ENCODE measurements around the gene SHLD2. TPM values are rescaled to one million over a fixed set of nuclear protein-coding genes. Genes with fewer than 3 reads are reported as not detected.
"Not testable (repeated sequence)": the region's sequence is repeated elsewhere in the genome, so short reads cannot be mapped to it uniquely, and the experiment has no call there.

The SHLD2 gene
- total RNA-seq, 1 donor from 2014 or later, result 26.7 TPM

DNA sequence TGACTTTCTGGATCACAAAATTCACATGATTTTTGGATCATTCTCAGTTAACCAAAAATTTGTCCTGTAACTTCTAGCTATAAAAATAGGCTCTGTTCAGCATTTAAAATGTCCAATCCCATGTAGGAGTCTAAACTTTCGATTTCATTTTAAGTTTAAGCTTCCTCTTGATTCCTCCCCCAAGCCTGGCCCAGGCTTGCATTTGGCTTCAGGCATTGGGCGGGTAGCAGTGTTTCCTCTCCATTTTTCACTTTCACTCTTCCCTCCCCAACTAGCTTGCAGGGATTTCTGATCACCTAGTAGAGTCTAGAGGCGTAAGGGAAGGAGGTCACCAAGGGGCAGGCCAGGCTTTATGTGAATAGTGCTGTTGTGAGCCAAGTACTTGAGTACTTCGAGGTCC is 109.8 kb downstream of the SHLD2 start:
- peak; percentile 30 for ATAC-seq
- DNase-seq (ENCODE audit: low spot score), result not testable (repeated sequence)

- not testable (repeated sequence) for DNase-seq (ENCODE audit: low spot score)
Measured at GRCh38 chr10:87206922-87207321, 111.9 kb downstream of the SHLD2 start.

DNA sequence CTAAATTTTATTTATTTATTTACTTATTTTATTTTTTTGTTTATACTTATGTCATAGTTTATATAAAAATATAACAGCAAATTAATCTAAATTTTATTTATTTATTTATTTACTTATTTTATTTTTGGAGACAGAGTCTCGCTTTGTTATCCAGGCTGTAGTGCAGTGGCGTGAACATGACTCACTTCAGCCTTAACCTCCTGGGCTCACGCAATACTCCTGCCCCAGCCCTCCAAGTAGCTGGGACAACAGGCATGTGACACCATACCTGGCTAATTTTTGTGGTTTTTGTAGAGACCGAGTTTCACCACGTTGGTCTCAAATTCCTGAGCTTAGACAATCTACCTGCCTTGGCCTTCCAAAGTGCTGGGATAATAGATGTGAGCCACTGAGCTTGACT is 115.3 kb downstream of the SHLD2 start:
- ATAC-seq; DNase-seq (ENCODE audit: low spot score): not testable (repeated sequence)

More at GRCh38 chr10:87206922-87207321, 111.9 kb downstream of the SHLD2 start:
- ATAC-seq, result not testable (repeated sequence)

DNA sequence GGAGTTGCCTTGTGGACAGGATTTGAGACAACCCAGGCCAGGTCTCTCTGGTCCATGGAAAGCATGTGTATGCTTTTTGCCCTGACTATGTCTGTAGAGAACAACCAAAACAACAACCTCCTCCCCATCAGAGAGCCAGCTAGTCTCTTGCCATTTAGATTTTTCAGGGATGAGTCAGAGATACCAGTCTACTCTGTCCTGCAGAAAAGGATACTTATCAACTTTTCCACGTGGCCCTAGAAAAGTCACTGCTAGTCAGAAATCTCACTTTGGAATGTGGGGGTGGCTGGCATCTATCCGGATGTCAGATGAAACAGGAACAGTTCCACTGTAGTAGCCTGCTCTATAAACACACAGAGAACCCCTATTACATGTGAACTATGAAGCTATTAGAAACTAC is 116.8 kb downstream of the SHLD2 start:
- ATAC-seq, result not testable (repeated sequence)

DNA sequence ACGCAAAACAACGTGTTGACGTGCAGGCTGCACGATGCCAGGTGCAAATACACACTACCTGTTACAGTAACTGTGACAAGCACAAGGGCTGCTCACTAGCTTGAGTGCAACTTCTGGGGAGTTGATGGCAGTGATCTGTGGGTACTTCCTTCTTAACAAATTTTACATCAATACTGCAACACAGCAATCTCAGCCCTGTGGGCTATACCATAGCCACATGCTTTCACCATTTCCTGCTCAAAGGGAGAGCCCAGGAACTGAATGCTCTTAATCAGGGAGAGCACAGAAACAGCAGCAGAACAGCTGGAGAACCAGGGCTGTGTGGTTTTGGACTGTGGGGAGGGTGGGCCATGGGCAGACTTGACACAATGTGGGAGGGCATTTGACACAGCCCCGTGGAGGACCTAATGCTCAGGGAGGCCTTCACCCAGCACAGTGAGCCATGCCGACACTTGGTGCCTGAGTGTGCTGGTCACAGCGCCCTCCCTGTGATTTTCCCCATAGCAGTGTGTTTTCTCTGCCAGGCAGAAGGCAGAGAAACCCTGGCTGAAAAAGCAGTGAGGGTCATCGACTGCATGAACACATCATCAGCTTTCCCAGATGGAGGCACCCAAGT is 118.3 kb downstream of the SHLD2 start:
- not testable (repeated sequence) for DNase-seq (ENCODE audit: low spot score)
- ATAC-seq, result peak; percentile 12

More for the DNA sequence above, 116.8 kb downstream of the SHLD2 start:
- not testable (repeated sequence) for DNase-seq (ENCODE audit: low spot score)

GRCh38 chr10:87213806-87214205 is 118.8 kb downstream of the SHLD2 start:
- not testable (repeated sequence) for DNase-seq (ENCODE audit: low spot score)
- ATAC-seq, result peak; percentile 9

DNA sequence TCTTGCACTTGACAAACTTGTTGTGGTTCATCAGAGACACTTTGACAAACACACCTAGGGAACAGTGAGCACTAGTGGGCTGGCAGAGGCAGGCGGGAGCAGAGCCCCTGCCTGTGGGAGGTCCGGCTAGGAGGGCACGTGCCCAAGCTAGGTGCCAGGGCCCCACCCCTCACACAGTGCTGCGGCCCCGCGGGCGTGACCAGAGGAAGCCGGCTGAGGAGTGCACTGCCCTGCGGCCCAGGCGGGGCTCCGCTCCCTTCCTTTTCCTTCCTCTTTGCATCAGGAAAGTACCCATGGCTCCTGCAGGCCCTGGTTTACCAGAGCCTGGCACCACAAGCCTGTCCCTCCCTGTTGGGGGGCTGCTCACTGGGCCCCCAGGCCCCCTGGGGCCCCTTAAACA is 121.1 kb downstream of the SHLD2 start:
- not testable (repeated sequence) for DNase-seq (ENCODE audit: low spot score)
- ATAC-seq, result peak; percentile 24

- not testable (repeated sequence) for DNase-seq (ENCODE audit: low spot score); ATAC-seq
Measured at GRCh38 chr10:87219370-87219769, 124.4 kb downstream of the SHLD2 start.

DNA sequence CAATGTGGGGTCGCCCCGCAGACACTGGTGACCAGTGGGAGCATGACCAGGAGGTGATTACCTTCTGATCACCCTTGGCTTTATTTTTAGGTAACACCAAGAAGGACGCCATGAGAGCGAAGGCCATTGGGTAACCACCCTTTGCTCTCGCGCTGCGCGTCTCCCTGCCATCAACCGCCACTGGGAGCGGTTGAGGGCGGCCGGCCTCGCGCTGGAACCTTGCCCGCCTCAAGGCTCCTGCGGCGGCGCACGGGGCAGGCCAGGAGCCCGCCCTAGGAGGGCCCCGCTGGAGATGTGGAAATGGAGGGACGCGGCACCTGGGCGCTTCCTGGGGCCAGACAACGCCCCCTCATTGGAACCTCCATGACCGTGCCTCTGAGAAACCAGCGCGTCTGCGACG is 127.8 kb downstream of the SHLD2 start:
- DNase-seq (ENCODE audit: low spot score), result not testable (repeated sequence)

GRCh38 chr10:87225148-87225547 is 130.1 kb downstream of the SHLD2 start, which contains the start of gene NUTM2A:
NUTM2A (plus strand) TSS chr10:87225448; CDS start chr10:87225831, 383 bp downstream.
- DNase-seq (ENCODE audit: low spot score); ATAC-seq: not testable (repeated sequence)

More for the DNA sequence above, 127.8 kb downstream of the SHLD2 start:
- ATAC-seq, result not testable (repeated sequence)

DNA sequence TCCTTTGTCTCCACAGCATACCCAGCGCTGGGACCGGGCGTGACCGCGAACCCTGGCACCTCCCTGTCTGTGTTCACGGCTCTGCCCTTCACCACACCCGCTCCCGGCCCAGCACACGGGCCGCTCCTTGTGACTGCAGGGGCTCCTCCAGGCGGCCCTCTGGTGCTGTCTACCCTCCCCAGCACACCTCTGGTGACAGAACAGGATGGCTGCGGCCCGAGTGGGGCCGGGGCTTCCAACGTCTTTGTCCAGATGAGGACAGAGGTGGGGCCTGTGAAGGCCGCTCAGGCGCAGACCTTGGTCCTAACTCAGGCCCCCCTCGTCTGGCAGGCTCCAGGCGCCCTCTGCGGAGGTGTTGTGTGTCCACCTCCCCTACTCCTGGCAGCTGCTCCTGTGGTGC is 133.2 kb downstream of the SHLD2 start:
- not testable (repeated sequence) for DNase-seq (ENCODE audit: low spot score); ATAC-seq

- not testable (repeated sequence) for ATAC-seq; DNase-seq (ENCODE audit: low spot score)
Measured at GRCh38 chr10:87229211-87229610, 134.2 kb downstream of the SHLD2 start.

DNA sequence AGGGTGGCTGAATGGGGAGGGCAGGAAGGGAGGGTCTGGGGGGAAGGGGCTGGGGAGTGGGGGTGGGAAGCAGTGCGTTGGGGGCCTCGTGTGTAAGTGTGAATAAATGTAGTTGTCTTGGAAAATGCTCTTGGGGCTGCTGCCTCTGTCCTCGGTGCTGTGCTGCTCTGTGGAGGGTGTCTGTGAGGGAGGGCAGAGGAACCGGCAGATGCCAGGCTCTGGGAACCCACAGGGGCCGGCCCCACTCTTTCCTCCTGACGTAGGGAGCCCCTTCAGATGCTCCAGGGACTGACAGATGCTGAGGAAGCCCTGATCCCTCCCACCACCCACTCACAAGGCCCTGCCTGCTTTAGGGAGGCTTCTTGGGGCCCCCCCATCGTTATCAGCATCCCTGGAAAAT is 139.8 kb downstream of the SHLD2 start:
- not testable (repeated sequence) for ATAC-seq; DNase-seq (ENCODE audit: low spot score)

DNA sequence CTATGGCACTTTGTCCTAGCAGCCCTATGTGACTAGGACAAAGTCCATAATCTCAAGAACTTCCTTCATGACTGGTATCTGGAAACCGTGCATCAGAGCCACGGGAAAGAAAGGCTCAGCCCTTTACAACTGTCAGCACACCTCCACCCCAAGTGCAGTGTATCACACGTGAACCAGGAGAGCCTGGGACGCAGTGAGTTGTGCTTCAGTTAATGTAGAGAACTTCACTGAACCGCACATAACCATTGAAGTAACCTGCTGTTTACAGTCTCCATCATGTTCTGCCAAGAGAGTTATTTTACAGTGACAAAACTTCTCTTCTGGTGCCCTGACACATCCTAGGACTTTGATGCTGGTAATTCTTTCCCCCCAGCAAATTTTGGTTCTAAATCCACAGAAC is 142.2 kb downstream of the SHLD2 start:
- not testable (repeated sequence) for DNase-seq (ENCODE audit: low spot score)

DNA sequence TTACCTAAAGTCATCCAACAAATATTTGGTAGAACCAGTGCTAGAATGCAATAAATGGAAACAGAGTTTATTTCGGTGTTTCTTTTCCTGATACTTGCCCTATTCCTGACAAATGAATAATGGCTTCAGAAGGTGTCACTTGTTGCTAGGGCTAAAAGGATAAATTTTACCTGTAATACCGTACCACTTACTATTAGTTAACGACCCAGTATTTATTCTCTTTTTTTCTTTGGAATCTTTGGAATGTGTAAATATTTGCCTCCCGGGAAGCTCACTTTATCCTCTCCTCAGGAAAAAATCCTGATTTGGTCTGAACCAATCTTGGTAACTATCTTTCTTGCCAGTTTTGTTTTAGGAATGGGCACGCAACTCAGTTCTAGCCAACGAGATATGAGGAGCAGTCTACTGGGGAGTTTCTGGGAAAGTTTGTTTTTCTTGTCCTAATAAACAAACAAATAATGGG is 144.4 kb downstream of the SHLD2 start:
- DNase-seq (ENCODE audit: low spot score), result not testable (repeated sequence)
- ATAC-seq, result peak; percentile 71

More for the DNA sequence above, 142.2 kb downstream of the SHLD2 start:
- not testable (repeated sequence) for ATAC-seq

Other genes with a start within 250 kb of the SHLD2 start
- 9.6 TPM for gene MMRN2, start 137.6 kb upstream of the SHLD2 start, total RNA-seq
- gene SNCG, start 136.6 kb upstream of the SHLD2 start, total RNA-seq, result 2.0 TPM
- 79.3 TPM for gene ADIRF, start 126.7 kb upstream of the SHLD2 start, total RNA-seq
- gene FAM25A, start 74.9 kb upstream of the SHLD2 start, total RNA-seq, result not detected
- 524 TPM for gene GLUD1, start 363 bp upstream of the SHLD2 start, total RNA-seq
- 1.1 TPM for gene NUTM2A, start 130.2 kb downstream of the SHLD2 start, total RNA-seq

All from left lobe of liver (tissue), 2 donors.